Central memory CD4-positive, alpha-beta T cell (primary cell): ENCODE results near the gene SDHC.

ENCODE experiments used
- DNase-seq: peaks from one replicate; pipeline ENCODE4 v3.0.0; 2022
- total RNA-seq, 3 experiments: gene quantifications; one replicate each; lab custom pipeline; 2026; lab: John Stamatoyannopoulos, UW

SDHC gene
- total RNA-seq: 16.8 to 37.8 (median 27.4) reads per million in 3 experiments

- peak; percentile 92 for DNase-seq
Observed at GRCh38 chr1:161314201-161314981, at the start of gene SDHC. Gene SDHC (plus strand): TSS chr1:161314381. CDS start chr1:161314406, 25 bp downstream.

- DNase-seq: no peak
Observed at GRCh38 chr1:161265305-161265704, 48.9 kb upstream of the SDHC start.

- no peak for DNase-seq
Observed at GRCh38 chr1:161266202-161266601, 48.0 kb upstream of the SDHC start.

- DNase-seq: no peak
Observed at GRCh38 chr1:161266836-161267235, 47.3 kb upstream of the SDHC start.

- no peak for DNase-seq
Observed at GRCh38 chr1:161267321-161267720, 46.9 kb upstream of the SDHC start.

- no peak for DNase-seq
Observed at GRCh38 chr1:161273402-161273801, 40.8 kb upstream of the SDHC start.

GRCh38 chr1:161274874-161275273 lies 39.3 kb upstream of the SDHC start:
- DNase-seq: no peak

- no peak for DNase-seq
Observed at GRCh38 chr1:161282991-161283390, 31.2 kb upstream of the SDHC start.

GRCh38 chr1:161285113-161285512 lies 29.1 kb upstream of the SDHC start:
- no peak for DNase-seq

GRCh38 chr1:161285521-161285920 lies 28.7 kb upstream of the SDHC start:
- DNase-seq: no peak

GRCh38 chr1:161287482-161288054 lies 26.6 kb upstream of the SDHC start:
- DNase-seq: no peak

- no peak for DNase-seq
Observed at GRCh38 chr1:161290779-161291178, 23.4 kb upstream of the SDHC start.

GRCh38 chr1:161297415-161297814 lies 16.8 kb upstream of the SDHC start:
- no peak for DNase-seq

GRCh38 chr1:161298116-161298515 lies 16.1 kb upstream of the SDHC start:
- DNase-seq: no peak

- no peak for DNase-seq
Observed at GRCh38 chr1:161299347-161299746, 14.8 kb upstream of the SDHC start.

- no peak for DNase-seq
Observed at GRCh38 chr1:161300478-161300877, 13.7 kb upstream of the SDHC start.

GRCh38 chr1:161304927-161305866 lies 9.0 kb upstream of the SDHC start:
- DNase-seq: no peak

GRCh38 chr1:161305867-161306519 lies 8.2 kb upstream of the SDHC start:
- peak; percentile 88 for DNase-seq

- peak; percentile 14 for DNase-seq
Observed at GRCh38 chr1:161307230-161307768, 6.9 kb upstream of the SDHC start.

GRCh38 chr1:161307892-161308638 lies 6.1 kb upstream of the SDHC start:
- DNase-seq: no peak

GRCh38 chr1:161309868-161310267 lies 4.3 kb upstream of the SDHC start, which contains the start of gene MPZ:
Gene MPZ (minus strand): TSS chr1:161309968. CDS start chr1:161309905, 63 bp downstream.
- no peak for DNase-seq
